Activated CD8-positive, alpha-beta T cell treated with anti-CD3 and anti-CD28 coated beads for 36 hours (primary cell): ENCODE results near the gene FARP2. TPM values are rescaled to one million over a fixed set of nuclear protein-coding genes. Genes with fewer than 3 reads are reported as not detected.
"Not testable (repeated sequence)": the region's sequence is repeated elsewhere in the genome, so short reads cannot be mapped to it uniquely, and the experiment has no call there.

Experiments
- ATAC-seq: fragments of 200-7000 bp; cut with Tn5 transposase; one replicate; pipeline ENCODE4 v1.10.0; 2021; ENCODE audit warnings: mild to moderate bottlenecking, moderate library complexity
- CTCF ChIA-PET: fragments of 350-600 bp; sonication (Branson Sonifier 250); formaldehyde crosslinking; loops from one replicate; lab custom pipeline; 2021; ENCODE audit warnings: antibody characterized with exemption; lab: Charles Lee
- POLR2A ChIA-PET: fragments of 350-600 bp; sonication (Branson Sonifier 250); formaldehyde crosslinking; loops from one replicate; lab custom pipeline; 2021; ENCODE audit warnings: antibody characterized with exemption; lab: Charles Lee
- DNase-seq: peaks from one replicate; pipeline ENCODE4 v3.0.0-alpha.2; 2020
- H3K27ac Mint-ChIP-seq: one replicate; pipeline ENCODE4 v1.8.0; 2021; ENCODE audit warnings: mild to moderate bottlenecking, mixed read lengths
- H3K27me3 Mint-ChIP-seq: one replicate; pipeline ENCODE4 v1.8.0; 2021; ENCODE audit warnings: mixed read lengths
- H3K36me3 Mint-ChIP-seq: one replicate; pipeline ENCODE4 v1.8.0; 2021; ENCODE audit warnings: low read depth, mixed read lengths
- H3K4me1 Mint-ChIP-seq: one replicate; pipeline ENCODE4 v1.8.0; 2021; ENCODE audit warnings: low read depth, mixed read lengths
- H3K4me3 Mint-ChIP-seq: one replicate; pipeline ENCODE4 v1.8.0; 2021; ENCODE audit warnings: mild to moderate bottlenecking, moderate library complexity, mixed read lengths
- H3K9me3 Mint-ChIP-seq: one replicate; pipeline ENCODE4 v1.8.0; 2021; ENCODE audit warnings: mixed read lengths
- intact Hi-C: fragments of 100-400 bp; cut with micrococcal nuclease; formaldehyde crosslinking; loops from one replicate; pipeline ENCODE4 v1.10.0; 2022
- total RNA-seq, 2 experiments: library from RNA; stranded (reverse); gene quantifications; one replicate each; pipeline ENCODE4 v1.2.3, GENCODE V29; 2021
- TF ChIP-seq, protein P1 (sequence below): fragments of 200-600 bp; IDR thresholded peaks from one replicate; pipeline ENCODE4 v1.8.0; 2022; ENCODE audit warnings: antibody characterized with exemption, mild to moderate bottlenecking

Gene FARP2
- total RNA-seq, 2 experiments from 2014 or later: 31.9 to 32.8 TPM

DNA sequence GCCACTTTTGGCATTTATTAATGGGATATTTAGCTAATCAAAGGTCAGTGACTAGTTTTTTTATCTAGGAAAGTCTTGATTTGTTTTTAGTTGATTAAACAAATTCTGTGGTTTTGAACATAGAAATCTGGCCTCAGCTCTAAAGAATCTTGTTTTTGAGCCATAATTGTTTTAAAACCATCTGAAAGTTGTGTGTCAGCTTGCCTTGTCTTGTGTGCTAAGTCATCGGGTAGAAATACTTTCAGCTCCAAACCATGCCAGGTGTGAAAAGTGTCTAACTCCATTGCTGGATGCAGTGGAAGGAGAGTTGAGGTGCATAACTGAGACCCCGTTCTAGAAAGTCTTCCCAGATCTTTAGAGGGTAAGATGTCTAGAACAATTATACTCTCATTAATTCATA lies 22.7 kb downstream of the FARP2 start:
- no peak for ATAC-seq
- no peak overlapping the region for H3K27ac Mint-ChIP-seq
- peaks cover 24% of the 10 kb centered on the region for H3K36me3 Mint-ChIP-seq
- no peak for DNase-seq
- no peaks in the 10 kb centered on the region for H3K27me3 Mint-ChIP-seq
- TF ChIP-seq, protein P1, sequence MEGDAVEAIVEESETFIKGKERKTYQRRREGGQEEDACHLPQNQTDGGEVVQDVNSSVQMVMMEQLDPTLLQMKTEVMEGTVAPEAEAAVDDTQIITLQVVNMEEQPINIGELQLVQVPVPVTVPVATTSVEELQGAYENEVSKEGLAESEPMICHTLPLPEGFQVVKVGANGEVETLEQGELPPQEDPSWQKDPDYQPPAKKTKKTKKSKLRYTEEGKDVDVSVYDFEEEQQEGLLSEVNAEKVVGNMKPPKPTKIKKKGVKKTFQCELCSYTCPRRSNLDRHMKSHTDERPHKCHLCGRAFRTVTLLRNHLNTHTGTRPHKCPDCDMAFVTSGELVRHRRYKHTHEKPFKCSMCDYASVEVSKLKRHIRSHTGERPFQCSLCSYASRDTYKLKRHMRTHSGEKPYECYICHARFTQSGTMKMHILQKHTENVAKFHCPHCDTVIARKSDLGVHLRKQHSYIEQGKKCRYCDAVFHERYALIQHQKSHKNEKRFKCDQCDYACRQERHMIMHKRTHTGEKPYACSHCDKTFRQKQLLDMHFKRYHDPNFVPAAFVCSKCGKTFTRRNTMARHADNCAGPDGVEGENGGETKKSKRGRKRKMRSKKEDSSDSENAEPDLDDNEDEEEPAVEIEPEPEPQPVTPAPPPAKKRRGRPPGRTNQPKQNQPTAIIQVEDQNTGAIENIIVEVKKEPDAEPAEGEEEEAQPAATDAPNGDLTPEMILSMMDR: no peak
- H3K9me3 Mint-ChIP-seq: no peaks in the 10 kb centered on the region
- no peak overlapping the region for H3K4me3 Mint-ChIP-seq
- H3K4me1 Mint-ChIP-seq: peaks cover 5% of the 10 kb centered on the region
- POLR2A ChIA-PET: no interaction called here
- CTCF ChIA-PET: no interaction called here
- intact Hi-C loops: no loop called here

GRCh38 chr2:241379481-241380480 lies 23.7 kb downstream of the FARP2 start:
- ChIA-PET POLR2A (no interaction called here), CTCF (no interaction called here)
- H3K36me3 Mint-ChIP-seq: peaks cover 17% of the 10 kb centered on the region
- no peak for DNase-seq
- no peaks in the 10 kb centered on the region for H3K9me3 Mint-ChIP-seq
- H3K27me3 Mint-ChIP-seq: no peaks in the 10 kb centered on the region
- TF ChIP-seq, protein P1: no peak
- intact Hi-C loops: no loop called here
- H3K4me1 Mint-ChIP-seq: peaks cover 5% of the 10 kb centered on the region
- H3K4me3 Mint-ChIP-seq: no peak overlapping the region
- no peak overlapping the region for H3K27ac Mint-ChIP-seq
- no peak for ATAC-seq

DNA sequence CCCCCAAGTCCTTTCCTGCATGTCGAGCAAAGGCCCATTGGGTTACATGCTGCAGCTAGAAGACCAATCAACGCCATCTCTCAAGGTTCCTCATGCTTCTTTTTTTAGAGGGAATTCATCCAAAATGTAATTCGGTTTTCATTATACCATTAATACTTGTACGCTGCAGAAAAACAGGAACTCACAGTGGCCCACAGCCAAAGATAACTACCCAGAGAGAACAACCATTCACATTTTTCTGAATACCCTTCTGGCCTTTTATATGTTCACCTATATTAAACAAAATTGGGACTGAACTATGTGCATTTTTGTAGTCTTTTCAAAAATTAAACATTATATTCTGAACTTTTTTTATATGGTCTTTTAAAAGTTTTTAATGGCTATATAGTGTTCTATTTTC lies 25.8 kb downstream of the FARP2 start:
- TF ChIP-seq, protein P1: no peak
- DNase-seq (no peak), ATAC-seq (no peak)
- H3K9me3 Mint-ChIP-seq: no peaks in the 10 kb centered on the region
- intact Hi-C loops: no loop called here
- no peaks in the 10 kb centered on the region for H3K27me3 Mint-ChIP-seq
- POLR2A ChIA-PET: interaction anchor here (1.0 kb wide), 1 partner anchor 58 kb away, joined by 3 read pairs; no protein-coding TSS in a partner anchor
- H3K4me3 Mint-ChIP-seq: no peak overlapping the region
- no peaks in the 10 kb centered on the region for H3K4me1 Mint-ChIP-seq
- H3K36me3 Mint-ChIP-seq: peaks cover 6% of the 10 kb centered on the region
- no peak overlapping the region for H3K27ac Mint-ChIP-seq
- CTCF ChIA-PET: no interaction called here

GRCh38 chr2:241385450-241385849 lies 29.4 kb downstream of the FARP2 start:
- POLR2A ChIA-PET, ATAC-seq, CTCF ChIA-PET: not testable (repeated sequence)

DNA sequence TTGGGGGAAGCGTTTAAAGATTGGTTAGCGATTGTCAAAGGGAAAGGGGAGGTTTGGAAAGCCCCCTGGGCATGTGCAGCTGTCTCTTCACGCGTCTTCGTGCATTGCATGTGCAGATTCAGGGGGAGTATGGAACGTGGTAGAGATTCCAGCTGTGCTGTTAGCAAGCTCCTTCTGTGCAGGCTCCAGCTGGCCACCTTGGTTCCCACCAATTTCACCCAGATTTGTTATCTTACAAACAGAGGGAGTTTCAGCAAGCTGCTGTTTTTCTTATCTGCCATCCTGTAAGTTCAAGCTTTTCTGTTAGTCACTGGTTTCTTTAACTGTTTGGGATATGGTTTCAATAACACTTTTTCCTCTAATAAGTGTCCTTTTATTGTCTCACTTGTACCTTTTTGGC lies 30.4 kb downstream of the FARP2 start:
- Mint-ChIP-seq H3K27me3 (no peaks in the 10 kb centered on the region), H3K27ac (no peak overlapping the region), H3K36me3 (peaks cover 11% of the 10 kb centered on the region), H3K4me3 (no peak overlapping the region), H3K9me3 (peaks cover 2% of the 10 kb centered on the region), H3K4me1 (peaks cover 6% of the 10 kb centered on the region)
- DNase-seq (no peak), ATAC-seq (no peak)
- intact Hi-C loops: no loop called here
- ChIA-PET POLR2A (no interaction called here), CTCF (interaction anchor here (1.0 kb wide), 1 partner anchor 18 kb away, joined by 3 read pairs; no protein-coding TSS in a partner anchor)
- TF ChIP-seq, protein P1: no peak

More at GRCh38 chr2:241385450-241385849, 29.4 kb downstream of the FARP2 start:
- H3K36me3 Mint-ChIP-seq: peaks cover 11% of the 10 kb centered on the region
- intact Hi-C loops, DNase-seq, H3K27ac Mint-ChIP-seq, H3K4me1 Mint-ChIP-seq, H3K27me3 Mint-ChIP-seq, H3K9me3 Mint-ChIP-seq, H3K4me3 Mint-ChIP-seq: not testable (repeated sequence)
